HG03439 (cell line): ENCODE results near the gene NEMP2.
A peak's percentile ranks its signal among the peaks of the same experiment; 100 is the strongest.

ENCODE experiments used
- ATAC-seq: cut with Tn5 transposase; IDR thresholded peaks from one replicate; pipeline ENCODE4 v1.9.1; 2021; ENCODE audit warnings: mild to moderate bottlenecking, moderate library complexity; ENCODE audit not compliant: unreplicated experiment

Gene NEMP2

GRCh38 chr2:190561094-190561493 lies 26.6 kb upstream of the NEMP2 start:
- no peak for ATAC-seq

DNA sequence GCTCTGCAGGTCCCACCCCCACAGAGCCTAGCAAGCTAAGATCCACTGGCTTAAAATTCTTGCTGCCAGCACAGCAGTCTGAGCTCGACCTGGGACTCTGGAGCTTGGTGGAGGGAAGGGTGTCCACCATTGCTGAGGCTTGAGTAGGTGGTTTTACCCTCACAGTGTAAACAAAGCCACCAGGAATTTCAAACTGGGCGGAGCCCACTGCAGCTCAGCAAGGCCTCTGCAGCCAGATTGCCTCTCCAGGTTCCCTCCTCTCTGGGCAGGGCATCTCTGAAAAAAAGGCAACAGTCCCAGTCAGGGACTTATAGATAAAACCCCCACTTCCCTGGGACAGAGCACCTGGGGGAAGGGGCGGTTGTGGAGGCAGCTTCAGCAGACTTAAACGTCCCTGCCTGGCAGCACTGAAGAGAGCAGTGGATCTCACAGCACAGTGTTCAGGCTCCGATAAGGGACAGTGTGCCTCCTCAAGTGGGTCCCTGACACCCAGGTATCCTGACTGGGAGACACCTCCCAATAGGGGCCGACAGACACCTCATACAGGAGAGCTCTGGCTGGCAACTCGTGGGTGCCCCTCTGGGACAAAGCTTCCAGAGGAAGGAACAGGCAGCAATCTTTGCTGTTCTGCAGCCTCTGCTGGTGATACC lies 20.0 kb upstream of the NEMP2 start:
- no peak for ATAC-seq

- no peak for ATAC-seq
These were observed 18.7 kb upstream of the NEMP2 start for GRCh38 chr2:190553254-190553653.

GRCh38 chr2:190551928-190552327 lies 17.4 kb upstream of the NEMP2 start:
- ATAC-seq = no peak

DNA sequence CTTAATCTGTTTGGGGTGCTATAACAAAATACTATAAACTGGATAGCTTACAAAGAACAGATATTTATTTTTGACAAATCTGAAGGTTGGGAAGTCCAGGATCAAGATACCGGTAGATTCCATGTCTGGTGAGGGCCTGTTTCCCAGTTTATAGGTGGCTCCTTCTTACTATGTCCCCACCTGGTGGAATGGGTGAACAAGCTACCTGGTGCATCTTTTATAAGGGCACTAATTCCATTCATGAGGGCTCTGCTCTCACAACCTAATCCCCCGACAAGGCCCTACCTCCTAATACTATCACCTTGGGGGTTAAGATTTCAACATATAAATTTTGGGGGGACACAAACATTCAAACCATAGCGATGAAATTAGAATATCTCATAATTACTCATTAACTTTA lies 15.6 kb upstream of the NEMP2 start:
- no peak for ATAC-seq

DNA sequence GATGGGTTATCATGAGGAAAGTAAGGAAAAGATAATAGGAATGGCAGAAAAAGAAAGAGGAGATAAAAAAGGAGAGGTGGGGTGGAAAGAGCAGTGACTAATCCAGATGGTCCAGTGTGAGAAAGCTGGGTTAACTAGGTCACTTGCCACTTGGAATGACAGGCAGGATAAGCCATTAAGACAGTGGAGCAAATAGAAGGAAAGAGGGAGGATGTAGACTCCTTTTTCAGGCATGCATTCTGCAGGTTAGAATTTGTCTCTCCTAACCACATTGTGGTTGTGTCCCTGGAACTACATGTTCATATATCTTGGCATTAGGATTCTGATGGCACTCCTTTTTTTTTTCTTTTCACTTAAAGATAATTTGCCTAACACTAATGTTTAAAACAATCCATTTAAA lies 13.4 kb upstream of the NEMP2 start:
- ATAC-seq = no peak

DNA sequence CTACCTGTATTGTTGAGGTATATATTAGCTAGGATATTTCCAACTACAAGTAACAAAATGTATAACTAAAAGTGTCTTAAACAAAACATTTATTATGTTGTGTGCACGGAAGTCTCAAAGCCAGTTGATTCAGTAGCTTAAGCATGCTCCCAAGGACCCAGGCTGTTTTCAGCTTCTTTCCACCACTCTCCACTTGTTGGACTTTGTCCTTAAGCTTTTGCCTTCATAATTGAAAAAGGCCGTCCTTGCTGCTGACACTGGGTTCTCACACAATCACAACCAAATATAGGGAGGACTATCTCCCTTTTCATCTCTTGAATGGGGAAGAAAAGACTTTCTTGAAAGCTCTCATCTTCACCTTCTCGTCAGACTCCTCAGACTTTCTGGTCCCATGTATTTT lies 12.2 kb upstream of the NEMP2 start:
- ATAC-seq = no peak

- ATAC-seq = no peak
These were observed 11.2 kb upstream of the NEMP2 start for GRCh38 chr2:190545555-190546385.

DNA sequence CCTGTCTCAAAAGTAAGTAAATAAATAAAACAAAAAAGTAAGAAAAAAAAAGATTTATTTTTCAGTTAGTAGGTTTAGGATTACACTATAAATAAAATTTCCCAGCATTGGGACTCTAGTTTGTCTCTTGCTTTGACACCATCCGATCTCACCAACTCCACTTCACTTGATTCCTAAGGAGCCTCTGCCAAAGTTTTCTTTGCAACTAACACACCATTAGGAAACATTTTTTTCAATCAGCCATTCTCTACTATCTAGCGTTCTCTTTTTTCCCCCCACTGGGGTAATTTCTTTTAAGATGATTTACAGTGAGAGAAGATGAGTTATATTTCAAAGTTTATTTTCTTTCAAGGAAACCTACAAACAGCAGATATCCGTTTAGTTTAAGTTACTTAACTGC lies 10.6 kb upstream of the NEMP2 start:
- no peak for ATAC-seq

DNA sequence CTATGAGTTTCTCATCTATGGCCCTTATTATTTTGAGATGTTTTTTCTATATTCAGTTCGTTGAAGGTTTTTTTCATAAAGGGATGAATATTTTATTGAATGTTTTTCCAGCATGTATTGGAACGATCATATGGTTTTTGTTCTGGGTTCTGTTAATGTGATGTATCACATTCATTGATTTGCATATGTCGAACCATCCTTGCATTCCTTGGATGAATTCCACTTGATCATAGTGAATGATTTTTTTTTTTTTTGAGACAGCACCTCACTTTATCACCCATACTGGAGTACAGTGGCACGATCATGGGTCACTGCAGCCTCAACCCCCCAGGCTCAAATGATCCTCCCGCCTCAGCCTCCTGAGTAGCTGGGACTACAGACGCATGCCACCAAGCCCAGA lies 5.5 kb upstream of the NEMP2 start:
- ATAC-seq = no peak

DNA sequence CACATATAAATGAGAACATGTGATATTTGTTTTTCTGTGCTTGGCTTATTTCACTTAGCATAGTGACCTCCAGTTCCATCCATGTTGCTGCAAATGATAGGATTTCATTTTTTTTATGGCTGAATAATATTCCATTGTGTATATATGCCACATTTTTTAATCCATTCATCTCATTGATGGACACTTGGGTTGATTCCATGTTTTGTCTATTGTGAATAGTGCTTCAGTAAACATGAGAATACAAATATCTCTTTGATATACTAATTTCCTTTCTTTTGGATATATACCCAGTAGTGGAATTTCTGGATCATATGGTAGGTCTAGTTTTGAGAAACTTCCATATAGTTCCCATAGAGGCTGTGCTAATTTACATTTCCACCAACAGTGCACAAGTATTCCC lies 3.7 kb upstream of the NEMP2 start:
- no peak for ATAC-seq

GRCh38 chr2:190537765-190538164 lies 3.2 kb upstream of the NEMP2 start:
- no peak for ATAC-seq

GRCh38 chr2:190535586-190535985 lies 1.1 kb upstream of the NEMP2 start:
- ATAC-seq = no peak

GRCh38 chr2:190535121-190535439 lies 558 bp upstream of the NEMP2 start:
- ATAC-seq = no peak

DNA sequence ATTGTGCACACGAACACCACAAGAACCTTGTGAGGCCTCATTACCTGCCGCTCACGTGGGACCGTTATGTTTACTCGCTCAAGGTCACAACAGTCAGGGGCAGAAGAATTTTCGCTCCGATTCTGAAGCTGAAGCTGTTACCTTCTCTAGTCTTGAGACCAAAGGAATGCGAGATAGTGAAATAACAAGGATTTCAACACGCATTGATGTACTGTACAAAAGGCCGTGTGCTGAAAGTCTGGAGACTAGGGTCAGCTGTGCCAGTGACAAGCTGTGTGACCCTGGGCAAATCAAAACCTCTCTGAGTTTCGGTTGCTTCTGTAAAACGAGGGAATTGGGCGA lies 583 bp downstream of the NEMP2 start:
- ATAC-seq = peak; percentile 20

- ATAC-seq = no peak
These were observed 1.2 kb downstream of the NEMP2 start for GRCh38 chr2:190533175-190533967.

DNA sequence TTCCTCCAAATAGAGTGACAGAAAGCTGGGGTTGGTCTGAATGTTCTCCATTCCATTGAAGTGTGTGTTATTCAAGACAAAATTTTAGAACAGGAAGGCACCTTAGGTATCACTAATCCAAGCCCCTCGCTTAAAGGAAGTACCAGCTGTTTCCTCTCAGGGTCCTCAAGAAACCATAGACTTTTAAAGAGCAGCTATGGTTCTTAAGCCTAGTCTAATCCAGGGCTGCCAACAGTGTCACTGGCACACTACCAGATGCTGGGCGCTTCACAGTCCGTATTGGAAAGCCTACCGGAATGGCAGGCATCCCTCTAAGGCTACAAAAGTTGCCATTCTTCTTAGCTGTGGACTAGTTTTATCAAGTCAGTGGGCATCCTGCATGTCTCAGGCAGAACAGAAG lies 1.9 kb downstream of the NEMP2 start:
- ATAC-seq = no peak

GRCh38 chr2:190530248-190530900 lies 4.1 kb downstream of the NEMP2 start:
- no peak for ATAC-seq

- no peak for ATAC-seq
These were observed 4.9 kb downstream of the NEMP2 start for GRCh38 chr2:190529486-190530247.

GRCh38 chr2:190528521-190529001 lies 6.0 kb downstream of the NEMP2 start:
- no peak for ATAC-seq

DNA sequence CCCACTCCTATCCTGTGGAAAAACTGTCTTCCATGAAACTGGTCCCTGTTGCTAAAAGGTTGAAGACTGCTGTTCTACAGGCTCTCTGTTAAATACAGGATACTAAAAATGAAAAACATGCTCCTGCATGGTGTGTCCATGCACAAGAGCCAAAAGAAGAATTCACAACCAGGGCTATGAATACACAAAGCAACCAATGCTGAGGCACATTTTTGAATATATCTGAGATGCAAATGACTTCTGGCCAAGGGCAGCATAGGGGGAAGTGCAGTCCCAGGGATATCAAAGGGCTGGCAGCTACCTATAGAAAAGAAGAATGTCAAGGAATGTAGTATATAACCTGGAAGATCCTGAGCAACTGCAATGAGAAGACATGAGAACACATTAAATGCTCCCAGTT lies 6.6 kb downstream of the NEMP2 start:
- ATAC-seq = no peak
